Liver (tissue), 3 donors: ENCODE data around the gene NUBPL.

Experiments
- CTCF ChIP-seq: fragments of 150-350 bp; IDR thresholded peaks from 2 replicates; pipeline ENCODE4 v1.5.1; 2017; ENCODE audit warnings: improper control_type of control experiment, low read depth, low read length; ENCODE audit not compliant: missing input control
- EGR1 ChIP-seq, 2 donors: IDR thresholded peaks; 2 replicates each; pipeline ENCODE4 v1.6.1; 2016 to 2018; ENCODE audit warnings: antibody characterized with exemption in 2 of 2, low read depth in 2 of 2
- FOXA1 ChIP-seq: IDR thresholded peaks from 2 replicates; pipeline ENCODE4 v1.6.1; 2016; ENCODE audit warnings: antibody characterized with exemption
- GABPA ChIP-seq, 2 donors: IDR thresholded peaks in 1 of 2; conservative IDR thresholded peaks in 1 of 2; 2 replicates each; pipeline ENCODE4 v1.6.1; 2016; ENCODE audit warnings: antibody characterized with exemption in 2 of 2, mild to moderate bottlenecking in 1 of 2, moderate library complexity in 1 of 2
- HNF4G ChIP-seq: IDR thresholded peaks from 2 replicates; pipeline ENCODE4 v1.6.1; 2016; ENCODE audit warnings: antibody characterized with exemption
- JUND ChIP-seq, 2 donors: IDR thresholded peaks; 2 replicates each; pipeline ENCODE4 v1.6.1; 2016; ENCODE audit warnings: antibody characterized with exemption in 2 of 2
- MAX ChIP-seq: IDR thresholded peaks from 2 replicates; pipeline ENCODE4 v1.6.1; 2016; ENCODE audit warnings: antibody characterized with exemption
- NR2F2 ChIP-seq: IDR thresholded peaks from 2 replicates; pipeline ENCODE4 v1.6.1; 2016; ENCODE audit warnings: antibody characterized with exemption
- RAD21 ChIP-seq, 2 donors: IDR thresholded peaks; 2 replicates each; pipeline ENCODE4 v1.6.1; 2016; ENCODE audit warnings: antibody characterized with exemption in 2 of 2, mild to moderate bottlenecking in 2 of 2
- REST ChIP-seq: IDR thresholded peaks from 2 replicates; pipeline ENCODE4 v1.6.1; 2016; ENCODE audit warnings: antibody characterized with exemption, mild to moderate bottlenecking
- SP1 ChIP-seq: IDR thresholded peaks from 2 replicates; pipeline ENCODE4 v1.6.1; 2018; ENCODE audit warnings: antibody characterized with exemption, mild to moderate bottlenecking
- TAF1 ChIP-seq: conservative IDR thresholded peaks from 2 replicates; pipeline ENCODE4 v1.6.1; 2016; ENCODE audit warnings: antibody characterized with exemption, mild to moderate bottlenecking
- YY1 ChIP-seq: IDR thresholded peaks from 2 replicates; pipeline ENCODE4 v1.6.1; 2016; ENCODE audit warnings: antibody characterized with exemption, mild to moderate bottlenecking
- ZBTB33 ChIP-seq: IDR thresholded peaks from 2 replicates; pipeline ENCODE4 v1.6.1; 2016; ENCODE audit warnings: antibody characterized with exemption
- donor health status: healthy.
- donor health status: healthy.

- TF ChIP-seq MAX, result no peak
- no peak for TF ChIP-seq CTCF
- no peak for TF ChIP-seq REST
- no peak for TF ChIP-seq EGR1 (IDR thresholded peaks at IDR 0.05; ENCODE audit: low read depth in 2 of 2)
- no peak for TF ChIP-seq SP1
- TF ChIP-seq JUND (IDR thresholded peaks at IDR 0.05), result no peak
- TF ChIP-seq ZBTB33, result no peak
- TF ChIP-seq GABPA (IDR thresholded peaks at IDR 0.05 in 1 of 2, conservative IDR thresholded peaks at IDR 0.05 in 1 of 2), result no peak
- no peak for TF ChIP-seq NR2F2
- TF ChIP-seq YY1, result no peak
- no peak for TF ChIP-seq TAF1
- no peak for TF ChIP-seq FOXA1
- TF ChIP-seq RAD21 (IDR thresholded peaks at IDR 0.05), result no peak
- no peak for TF ChIP-seq HNF4G
These were observed 99.5 kb downstream of the NUBPL start for GRCh38 chr14:31660728-31661127.
